SH-SY5Y (cell line): ENCODE results near the gene NCOA4.

ENCODE experiments used
- GATA2 ChIP-seq: IDR thresholded peaks from 2 replicates; pipeline ENCODE4 v1.6.1; 2011; ENCODE audit warnings: mild to moderate bottlenecking, low read depth, low read length
- GATA3 ChIP-seq: IDR thresholded peaks from 2 replicates; pipeline ENCODE4 v1.6.1; 2011; ENCODE audit warnings: low read depth, mild to moderate bottlenecking, low read length, moderate library complexity

DNA sequence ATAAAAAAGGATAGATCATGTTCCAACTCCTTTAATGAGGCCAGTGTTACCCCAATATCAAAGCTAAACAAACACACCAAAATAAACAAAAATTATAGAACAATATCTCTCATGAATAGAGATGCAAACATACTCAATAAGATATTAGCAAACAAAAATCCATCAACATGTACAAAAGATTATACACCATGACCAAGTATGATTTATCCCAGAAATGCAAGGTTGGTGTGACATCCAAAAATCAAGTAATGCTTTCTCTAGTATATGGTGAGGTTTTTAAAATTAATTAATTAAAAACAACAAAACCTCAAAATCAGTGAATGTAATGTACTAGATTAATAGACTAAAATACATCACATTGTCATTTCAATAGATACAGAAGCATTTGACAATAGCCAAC, 26.6 kb upstream of the NCOA4 start:
- TF ChIP-seq GATA2 (no peak), GATA3 (no peak)
